K562 (cell line): ENCODE measurements around the gene ARMC9.

Experiments
- ATF2 ChIP-seq: sonication (generic); formaldehyde crosslinking; IDR thresholded peaks from 2 replicates; pipeline ENCODE4 v1.8.1; 2022; ENCODE audit warnings: missing genetic modification reagents
- BRD9 ChIP-seq: fragments of 450-650 bp; IDR thresholded peaks from 2 replicates; pipeline ENCODE4 v1.6.1; 2018; ENCODE audit warnings: low read depth; ENCODE audit not compliant: partially characterized antibody
- FOXM1 ChIP-seq, 2 experiments: fragments of 450-650 bp in 1 of 2; sonication (generic) in 1 of 2; formaldehyde crosslinking in 1 of 2; IDR thresholded peaks; 2 replicates each; pipeline versions ENCODE4 v1.6.1 to v1.9.0; 2017 to 2022; ENCODE audit warnings: low read depth in 2 of 2, mild to moderate bottlenecking in 2 of 2, missing genetic modification reagents in 1 of 2, moderate library complexity in 1 of 2
- JUNB ChIP-seq: fragments of 450-650 bp; formaldehyde crosslinking; conservative IDR thresholded peaks from 2 replicates; pipeline ENCODE4 v1.4.0; 2020; ENCODE audit warnings: mild to moderate bottlenecking
- MAX ChIP-seq: sonication (generic); formaldehyde crosslinking; IDR thresholded peaks from 2 replicates; pipeline ENCODE4 v1.9.0; 2022; ENCODE audit warnings: mild to moderate bottlenecking, missing genetic modification reagents
- TGIF2 ChIP-seq: sonication (generic); formaldehyde crosslinking; IDR thresholded peaks from 2 replicates; pipeline ENCODE4 v1.8.1; 2022; ENCODE audit warnings: mild to moderate bottlenecking, missing genetic modification reagents, moderate library complexity
- ZBTB9 ChIP-seq: fragments of 450-650 bp; formaldehyde crosslinking; IDR thresholded peaks from 2 replicates; pipeline ENCODE4 v1.4.0; 2020; ENCODE audit warnings: mild to moderate bottlenecking, moderate library complexity
- ZC3H8 ChIP-seq: fragments of 450-650 bp; IDR thresholded peaks from 2 replicates; pipeline ENCODE4 v1.6.1; 2017

GRCh38 chr2:231204146-231204545, 5.7 kb downstream of the ARMC9 start:
- TF ChIP-seq MAX (CRISPR knock-in tag) (no peak), ATF2 (no peak), FOXM1 (IDR thresholded peaks at IDR 0.05; ENCODE audit: low read depth) (no peak), FOXM1 (CRISPR knock-in tag; IDR thresholded peaks at IDR 0.05; ENCODE audit: low read depth) (no peak), BRD9 (no peak), JUNB (CRISPR knock-in tag) (no peak), ZC3H8 (no peak), TGIF2 (no peak), ZBTB9 (CRISPR knock-in tag) (no peak)
